Measurements from ENCODE around the gene GASK1A.

GRCh38 chr3:43022121-43022520, 43.0 kb downstream of the GASK1A start:
- TF ChIP-seq CTCF (conservative IDR thresholded peaks at IDR 0.05 in 1 of 2, IDR thresholded peaks at IDR 0.05 in 1 of 2; ENCODE audit: extremely low read depth in 1 of 2, insufficient read depth in 1 of 2, low read depth in 1 of 2, low read length in 2 of 2) (no peak), EZH2 (IDR thresholded peaks at IDR 0.05; ENCODE audit: borderline replicate concordance, low read length) (no peak)

All from mammary epithelial cell (primary cell).